Right lobe of liver (tissue), 4 donors: ENCODE results near the gene SPCS2.

ENCODE experiments used
- CTCF ChIP-seq, 4 donors: fragments of 200-600 bp in 3 of 4; fragments of 450-650 bp in 1 of 4; IDR thresholded peaks; one replicate each; pipeline versions ENCODE4 v1.5.1 to v1.8.0; 2016 to 2022; ENCODE audit warnings: antibody characterized with exemption in 4 of 4, mild to moderate bottlenecking in 2 of 4
- POLR2A ChIP-seq: fragments of 450-650 bp; IDR thresholded peaks from one replicate; pipeline ENCODE4 v1.6.1; 2017; ENCODE audit warnings: antibody characterized with exemption, mild to moderate bottlenecking
- donor health status: DM: no; HTN: no; CAD: no.
- donor health status: DM: no; HTN: no; CAD: no.
- donor health status: DM: no; HTN: yes; CAD: no.

GRCh38 chr11:75022296-75022695 lies 73.2 kb downstream of the SPCS2 start:
- no peak for TF ChIP-seq CTCF (IDR thresholded peaks at IDR 0.05)
- TF ChIP-seq POLR2A = no peak
